Measurements from ENCODE around the gene RAI1. TPM values are rescaled to one million over a fixed set of nuclear protein-coding genes. Genes with fewer than 3 reads are reported as not detected.

Gene RAI1
- total and polyA plus RNA-seq, 5 donors from 2014 or later: 0.80 to 11.4 (median 1.1) TPM

DNA sequence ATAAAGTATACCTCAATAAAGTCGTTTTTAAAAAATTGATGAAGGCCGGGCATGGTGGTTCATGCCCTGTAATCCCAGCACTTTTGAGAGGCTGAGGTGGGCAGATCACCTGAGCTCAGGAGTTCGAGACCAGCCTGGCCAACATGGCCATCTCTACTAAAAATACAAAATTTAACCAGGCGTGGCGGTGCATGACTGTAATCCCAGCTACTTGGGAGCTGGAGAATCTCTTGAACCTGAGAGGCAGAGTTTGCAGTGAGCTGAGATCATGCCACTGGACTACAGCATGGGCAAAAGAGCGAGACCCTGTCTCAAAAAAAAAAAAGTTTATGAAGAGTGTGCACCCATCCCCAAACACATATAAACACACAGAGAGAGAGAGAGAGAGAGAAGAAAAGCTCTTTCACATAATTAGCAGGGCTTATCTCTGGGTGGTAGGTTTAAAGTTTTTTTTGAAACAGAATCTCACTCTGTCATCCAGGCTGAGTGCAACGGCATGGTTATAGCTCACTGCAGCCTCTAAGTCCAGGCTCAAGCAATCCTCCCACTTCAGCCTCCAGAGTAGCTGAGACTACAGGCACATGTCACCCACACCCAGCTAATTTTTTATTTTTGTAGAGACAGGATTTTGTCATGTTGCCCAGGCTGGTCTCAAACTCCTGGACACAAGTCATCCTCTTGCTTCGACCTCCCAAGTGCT lies 152.6 kb downstream of the RAI1 start:
- DNase-seq: no peak
- peaks cover 0 to 65% (median 37%) of the 10 kb centered on the region in 4 donors for H3K4me1 Mint-ChIP-seq
- Histone ChIP-seq H3K9me3 (ENCODE audit: control insufficient read depth in 2 of 2, low read length in 2 of 2) (no peaks in the 10 kb centered on the region), H3K4me1 (ENCODE audit: control insufficient read depth, insufficient read depth, low read length, poor library complexity, severe bottlenecking) (peaks cover 40% of the 10 kb centered on the region), H3K27me3 (ENCODE audit: control insufficient read depth, insufficient read depth, low read length) (no peaks in the 10 kb centered on the region), H3K36me3 (ENCODE audit: control insufficient read depth, insufficient read depth, low read length) (no peaks in the 10 kb centered on the region), H3K27ac (ENCODE audit: insufficient read depth, low read length, poor library complexity, severe bottlenecking) (peak overlapping the region; percentile 93), H3K4me3 (ENCODE audit: low read depth, low read length) (no peak overlapping the region)
- peak overlapping the region in 2 of 3 donors; percentile 86 to 93 for H3K27ac Mint-ChIP-seq
- H3K9me3 Mint-ChIP-seq: no peaks in the 10 kb centered on the region
- H3K36me3 Mint-ChIP-seq: no peaks in the 10 kb centered on the region
- no peak for ATAC-seq (ENCODE audit: low read depth in 2 of 2)
- peak overlapping the region; percentile 67 to 95 (median 90) for H3K4me3 Mint-ChIP-seq
- H3K27me3 Mint-ChIP-seq: no peaks in the 10 kb centered on the region

DNA sequence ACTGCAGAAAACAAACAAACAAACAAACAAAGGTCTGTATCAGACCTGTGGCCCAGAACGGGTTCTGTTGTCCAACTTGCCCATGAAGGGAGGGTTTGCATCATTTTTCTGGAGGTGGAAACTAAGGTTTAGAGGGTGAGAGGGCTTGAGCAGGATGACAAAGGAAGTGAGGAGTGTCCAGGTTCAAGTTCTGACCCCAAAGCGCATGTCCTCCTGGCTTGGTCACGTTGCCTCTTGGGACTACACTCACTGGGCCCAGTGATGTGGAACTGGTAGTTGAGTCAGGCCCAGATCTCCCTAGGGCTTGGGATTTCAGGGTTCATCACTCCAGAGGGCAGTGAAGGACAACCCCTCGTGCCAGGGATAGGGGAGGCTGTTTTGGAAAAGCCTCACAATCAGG lies 153.7 kb downstream of the RAI1 start:
- Mint-ChIP-seq H3K9me3 (no peaks in the 10 kb centered on the region), H3K27me3 (no peaks in the 10 kb centered on the region), H3K4me1 (peaks cover 0 to 72% (median 42%) of the 10 kb centered on the region in 4 donors), H3K27ac (peak overlapping the region; percentile 56 to 93 (median 86)), H3K36me3 (no peaks in the 10 kb centered on the region), H3K4me3 (peak overlapping the region; percentile 87 to 95 (median 90))
- peak overlapping the region; percentile 93 for H3K27ac ChIP-seq (ENCODE audit: insufficient read depth, low read length, poor library complexity, severe bottlenecking)
- DNase-seq (no peak), ATAC-seq (ENCODE audit: low read depth in 2 of 2) (no peak)
- H3K9me3 ChIP-seq (ENCODE audit: control insufficient read depth in 2 of 2, low read length in 2 of 2): no peaks in the 10 kb centered on the region
- H3K36me3 ChIP-seq (ENCODE audit: control insufficient read depth, insufficient read depth, low read length): no peaks in the 10 kb centered on the region
- H3K27me3 ChIP-seq (ENCODE audit: control insufficient read depth, insufficient read depth, low read length): no peaks in the 10 kb centered on the region
- no peak overlapping the region for H3K4me3 ChIP-seq (ENCODE audit: low read depth, low read length)
- peaks cover 47% of the 10 kb centered on the region for H3K4me1 ChIP-seq (ENCODE audit: control insufficient read depth, insufficient read depth, low read length, poor library complexity, severe bottlenecking)

DNA sequence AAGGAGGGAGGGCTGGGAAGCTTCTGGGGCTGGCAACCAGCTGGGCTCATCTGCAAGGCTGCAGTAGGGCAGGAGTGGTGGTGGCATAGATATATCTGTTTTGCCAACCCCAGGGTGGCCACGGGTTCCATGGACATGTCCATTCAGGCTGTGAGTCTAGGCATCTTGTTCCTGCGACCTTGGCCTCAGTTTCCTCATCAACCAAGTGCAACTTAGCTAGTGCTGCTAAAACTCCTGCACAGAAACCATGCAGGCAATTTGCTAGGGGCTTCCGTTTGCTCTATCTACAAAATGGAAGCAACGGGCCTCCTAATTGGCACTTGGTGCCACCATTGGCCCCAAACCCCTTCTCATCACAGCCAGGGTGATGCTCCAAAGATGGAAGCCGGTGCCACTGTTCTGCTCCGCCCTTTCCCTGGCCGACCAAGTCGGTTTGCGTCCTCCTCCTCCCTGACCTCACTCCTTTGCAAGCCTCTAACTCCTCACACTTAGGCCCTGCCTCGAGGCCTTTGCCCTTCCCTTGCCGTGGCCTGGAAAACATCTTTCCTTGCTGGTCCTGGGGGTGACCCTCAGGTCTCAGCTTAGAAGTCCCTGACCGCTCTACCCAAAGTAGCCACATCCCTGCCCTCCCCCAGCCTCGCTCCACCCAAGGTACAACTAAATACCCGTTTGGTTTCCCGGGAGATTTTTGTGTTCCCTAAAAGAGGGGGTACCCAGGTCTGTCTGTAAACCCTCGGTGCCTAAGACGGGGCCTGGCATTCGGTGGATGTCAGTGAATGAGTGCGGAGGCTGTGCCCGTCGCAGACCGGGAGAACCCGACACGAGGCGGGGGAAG lies 154.4 kb downstream of the RAI1 start:
- Mint-ChIP-seq H3K4me3 (peak overlapping the region; percentile 87 to 96 (median 92)), H3K36me3 (no peaks in the 10 kb centered on the region), H3K4me1 (peaks cover 0 to 72% (median 42%) of the 10 kb centered on the region in 4 donors), H3K9me3 (no peaks in the 10 kb centered on the region), H3K27ac (peak overlapping the region; percentile 26 to 97 (median 93)), H3K27me3 (no peaks in the 10 kb centered on the region)
- no peaks in the 10 kb centered on the region for H3K27me3 ChIP-seq (ENCODE audit: control insufficient read depth, insufficient read depth, low read length)
- H3K4me1 ChIP-seq (ENCODE audit: control insufficient read depth, insufficient read depth, low read length, poor library complexity, severe bottlenecking): peaks cover 54% of the 10 kb centered on the region
- ATAC-seq (ENCODE audit: low read depth in 2 of 2) (no peak), DNase-seq (no peak)
- H3K9me3 ChIP-seq (ENCODE audit: control insufficient read depth in 2 of 2, low read length in 2 of 2): no peaks in the 10 kb centered on the region
- no peaks in the 10 kb centered on the region for H3K36me3 ChIP-seq (ENCODE audit: control insufficient read depth, insufficient read depth, low read length)
- peak overlapping the region; percentile 93 for H3K27ac ChIP-seq (ENCODE audit: insufficient read depth, low read length, poor library complexity, severe bottlenecking)
- H3K4me3 ChIP-seq (ENCODE audit: low read depth, low read length): peak overlapping the region; percentile 48

DNA sequence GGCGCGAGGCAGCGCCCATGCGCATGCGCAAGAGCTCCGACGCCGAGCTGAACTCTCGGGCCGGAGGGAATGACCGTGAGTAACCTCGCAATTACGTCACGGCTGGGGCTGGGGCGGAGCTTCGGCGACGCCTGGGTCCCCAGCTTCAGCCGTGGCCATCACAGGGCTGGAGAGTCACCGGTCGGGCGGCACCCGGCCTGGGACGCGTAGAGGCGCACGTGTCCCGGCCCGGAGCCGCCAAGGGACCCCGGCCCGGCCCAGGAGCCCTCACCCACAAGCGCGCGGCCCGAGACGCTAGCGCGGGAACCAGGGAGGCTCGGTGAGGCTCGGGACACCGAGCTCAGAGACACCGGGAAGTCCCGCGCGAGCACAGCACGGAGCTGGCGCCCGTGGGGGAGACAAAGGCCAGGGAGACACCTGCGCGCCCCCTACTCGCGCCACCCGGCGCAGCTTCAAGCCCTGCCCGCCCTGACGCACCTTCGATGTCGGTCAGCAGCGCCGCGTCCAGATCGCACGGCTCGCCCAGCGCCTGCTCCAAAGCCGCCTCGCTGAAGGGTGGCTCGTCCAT lies 155.1 kb downstream of the RAI1 start:
- peaks cover 56% of the 10 kb centered on the region for H3K4me1 ChIP-seq (ENCODE audit: control insufficient read depth, insufficient read depth, low read length, poor library complexity, severe bottlenecking)
- no peaks in the 10 kb centered on the region for H3K27me3 ChIP-seq (ENCODE audit: control insufficient read depth, insufficient read depth, low read length)
- peak overlapping the region; percentile 93 for H3K27ac ChIP-seq (ENCODE audit: insufficient read depth, low read length, poor library complexity, severe bottlenecking)
- peak; percentile 93 to 96 (median 94) for DNase-seq
- H3K4me1 Mint-ChIP-seq: peaks cover 0 to 74% (median 48%) of the 10 kb centered on the region in 4 donors
- H3K4me3 ChIP-seq (ENCODE audit: low read depth, low read length): peak overlapping the region; percentile 48
- peak; percentile 74 to 75 for ATAC-seq (ENCODE audit: low read depth in 2 of 2)
- no peaks in the 10 kb centered on the region for H3K9me3 ChIP-seq (ENCODE audit: control insufficient read depth in 2 of 2, low read length in 2 of 2)
- no peaks in the 10 kb centered on the region for H3K36me3 ChIP-seq (ENCODE audit: control insufficient read depth, insufficient read depth, low read length)
- H3K36me3 Mint-ChIP-seq: no peaks in the 10 kb centered on the region
- H3K4me3 Mint-ChIP-seq: peak overlapping the region; percentile 87 to 96 (median 92)
- H3K27me3 Mint-ChIP-seq: no peaks in the 10 kb centered on the region
- H3K9me3 Mint-ChIP-seq: no peaks in the 10 kb centered on the region
- peak overlapping the region in 2 of 3 donors; percentile 93 to 97 for H3K27ac Mint-ChIP-seq

DNA sequence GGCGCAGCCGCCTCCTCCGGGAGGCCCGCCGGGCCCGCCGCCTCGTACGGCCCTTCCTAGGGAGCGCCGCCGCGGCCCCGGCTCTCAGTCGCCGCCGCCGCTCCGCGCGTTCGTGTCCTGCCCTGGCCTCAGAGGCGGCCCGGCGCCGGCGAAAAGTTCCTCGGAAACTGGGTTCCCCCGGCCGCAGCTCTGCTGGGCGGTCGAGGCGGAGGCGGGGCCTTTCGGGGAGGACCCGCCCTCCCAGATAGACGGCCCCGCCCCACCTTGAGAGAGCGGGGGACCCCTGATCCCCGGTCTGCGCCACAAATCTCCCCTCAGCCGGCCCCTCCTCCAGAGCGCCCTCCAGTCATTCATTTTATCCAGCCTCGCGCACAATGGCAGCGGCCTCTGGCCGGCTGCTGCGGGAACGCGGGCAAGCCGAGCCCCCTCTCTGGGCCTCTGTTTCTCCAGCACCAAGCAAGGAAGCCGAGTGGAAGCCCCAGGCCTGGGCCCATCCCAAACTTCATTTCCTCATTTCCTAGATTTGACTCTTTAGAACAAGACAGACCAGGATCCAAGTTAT lies 155.6 kb downstream of the RAI1 start, which contains the start of gene SREBF1:
TSS of gene SREBF1 (minus strand) at position 169 of the 562 bp plus-strand sequence. CDS start 169 bp downstream, outside the sequence.
- Mint-ChIP-seq H3K36me3 (no peaks in the 10 kb centered on the region), H3K4me1 (peaks cover 0 to 72% (median 48%) of the 10 kb centered on the region in 4 donors), H3K27ac (peak within 1 kb of the TSS; percentile 76 to 97 (median 93)), H3K9me3 (no peaks in the 10 kb centered on the region), H3K4me3 (peak within 1 kb of the TSS; percentile 87 to 96 (median 93)), H3K27me3 (no peaks in the 10 kb centered on the region)
- H3K36me3 ChIP-seq (ENCODE audit: control insufficient read depth, insufficient read depth, low read length): no peaks in the 10 kb centered on the region
- H3K4me3 ChIP-seq (ENCODE audit: low read depth, low read length): peak within 1 kb of the TSS; percentile 48
- DNase-seq: peak in 2 of 3 donors; percentile 51 to 61
- peak; percentile 5 to 6 for ATAC-seq (ENCODE audit: low read depth in 2 of 2)
- peak within 1 kb of the TSS; percentile 93 for H3K27ac ChIP-seq (ENCODE audit: insufficient read depth, low read length, poor library complexity, severe bottlenecking)
- H3K4me1 ChIP-seq (ENCODE audit: control insufficient read depth, insufficient read depth, low read length, poor library complexity, severe bottlenecking): peaks cover 56% of the 10 kb centered on the region
- H3K27me3 ChIP-seq (ENCODE audit: control insufficient read depth, insufficient read depth, low read length): no peaks in the 10 kb centered on the region
- H3K9me3 ChIP-seq (ENCODE audit: control insufficient read depth in 2 of 2, low read length in 2 of 2): no peaks in the 10 kb centered on the region

GRCh38 chr17:17837380-17837821 lies 156.1 kb downstream of the RAI1 start:
- H3K27me3 ChIP-seq (ENCODE audit: control insufficient read depth, insufficient read depth, low read length): no peaks in the 10 kb centered on the region
- peaks cover 56% of the 10 kb centered on the region for H3K4me1 ChIP-seq (ENCODE audit: control insufficient read depth, insufficient read depth, low read length, poor library complexity, severe bottlenecking)
- no peak overlapping the region for H3K4me3 ChIP-seq (ENCODE audit: low read depth, low read length)
- H3K36me3 Mint-ChIP-seq: no peaks in the 10 kb centered on the region
- peak overlapping the region; percentile 93 for H3K27ac ChIP-seq (ENCODE audit: insufficient read depth, low read length, poor library complexity, severe bottlenecking)
- ATAC-seq (ENCODE audit: low read depth in 2 of 2) (no peak), DNase-seq (no peak)
- peak overlapping the region; percentile 87 to 95 (median 91) for H3K4me3 Mint-ChIP-seq
- no peaks in the 10 kb centered on the region for H3K36me3 ChIP-seq (ENCODE audit: control insufficient read depth, insufficient read depth, low read length)
- peaks cover 0 to 67% (median 48%) of the 10 kb centered on the region in 4 donors for H3K4me1 Mint-ChIP-seq
- peak overlapping the region; percentile 76 to 97 (median 93) for H3K27ac Mint-ChIP-seq
- H3K9me3 Mint-ChIP-seq: no peaks in the 10 kb centered on the region
- no peaks in the 10 kb centered on the region for H3K27me3 Mint-ChIP-seq
- H3K9me3 ChIP-seq (ENCODE audit: control insufficient read depth in 2 of 2, low read length in 2 of 2): no peaks in the 10 kb centered on the region

Data from CD4-positive, CD25-positive, alpha-beta regulatory T cell (primary cell).